AG08396 (cell line): Measurements from ENCODE around the gene MAMDC2.

Experiments
- DNase-seq: peaks from one replicate; pipeline ENCODE4 v3.0.0; 2012; ENCODE audit warnings: low spot score, mixed read lengths

MAMDC2 gene

DNA sequence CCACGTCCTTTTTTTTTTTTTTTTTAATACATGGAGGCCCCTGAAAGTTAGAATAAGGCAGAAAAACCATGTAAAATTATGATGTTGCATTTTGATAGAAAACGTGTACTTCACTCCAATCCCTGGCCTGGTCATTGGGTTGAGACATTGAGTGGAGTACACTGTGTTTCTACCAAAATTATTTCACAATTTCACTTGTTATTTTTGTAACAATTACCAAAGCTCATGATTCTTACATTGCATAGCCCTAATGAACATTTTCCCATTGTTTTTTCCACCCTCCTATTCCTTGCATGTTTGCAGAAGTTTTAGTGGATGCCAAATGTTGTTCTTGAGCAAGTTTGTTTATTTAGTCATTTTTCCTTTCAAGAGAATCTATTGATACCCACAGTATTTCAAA, 21.9 kb downstream of the MAMDC2 start:
- no peak for DNase-seq

DNA sequence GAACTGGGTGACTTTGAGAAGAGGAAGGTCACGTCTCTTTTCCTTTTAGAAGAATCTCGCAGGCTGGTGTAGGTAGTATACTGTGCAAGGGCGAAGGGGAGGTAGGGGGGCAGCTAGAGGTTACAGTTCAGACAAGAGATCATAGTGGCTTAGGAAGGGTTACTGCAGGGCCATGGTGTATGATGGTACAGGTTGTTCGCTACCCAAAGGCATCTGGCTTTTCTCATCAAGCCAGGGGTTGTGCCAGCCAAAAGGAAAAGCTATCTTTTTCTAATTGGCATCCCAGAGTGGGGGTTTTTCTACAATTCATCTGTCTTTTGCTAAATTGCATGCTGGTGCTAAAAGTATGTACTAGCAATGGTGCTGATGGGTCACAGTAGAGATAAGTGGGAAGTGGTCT, 22.8 kb downstream of the MAMDC2 start:
- no peak for DNase-seq

DNA sequence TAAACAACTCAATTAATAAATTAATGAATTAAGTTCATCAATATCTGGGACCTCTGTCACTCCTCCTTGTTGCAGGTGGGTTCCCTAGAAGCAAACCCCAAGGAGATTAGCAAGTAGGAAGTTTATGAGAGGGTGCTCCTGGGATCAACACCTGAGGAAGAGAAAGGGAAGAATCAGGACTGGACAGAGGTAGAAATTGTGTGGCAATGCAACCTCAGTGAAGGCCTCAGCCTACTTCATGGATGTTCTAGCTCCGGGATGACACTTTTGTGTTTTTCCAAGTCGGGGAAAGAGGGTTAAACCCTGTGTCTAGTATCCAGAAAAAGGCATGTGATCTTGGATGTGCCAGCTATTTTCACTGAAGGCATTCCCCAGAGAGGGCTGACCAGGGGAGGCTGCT, 23.2 kb downstream of the MAMDC2 start:
- no peak for DNase-seq

DNA sequence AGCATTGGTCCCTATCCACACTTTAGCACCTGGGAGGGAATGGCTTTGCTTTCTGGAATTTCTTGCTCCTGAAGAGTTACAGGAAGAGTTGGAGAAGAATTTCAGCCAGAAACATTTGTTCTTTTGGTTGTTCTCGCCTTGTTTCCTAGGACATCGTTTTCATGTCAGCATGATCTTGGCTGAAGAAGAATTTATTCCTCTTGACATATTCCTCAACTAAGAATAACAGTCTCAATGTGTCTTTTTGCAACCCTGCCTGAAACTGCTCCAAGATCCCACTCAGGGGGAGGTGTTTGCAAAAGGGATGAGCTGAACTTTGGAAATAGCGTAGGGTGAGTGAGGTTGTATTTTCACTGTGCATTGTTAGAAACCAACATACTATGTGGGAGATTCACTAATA, 26.1 kb downstream of the MAMDC2 start:
- DNase-seq, result no peak

DNA sequence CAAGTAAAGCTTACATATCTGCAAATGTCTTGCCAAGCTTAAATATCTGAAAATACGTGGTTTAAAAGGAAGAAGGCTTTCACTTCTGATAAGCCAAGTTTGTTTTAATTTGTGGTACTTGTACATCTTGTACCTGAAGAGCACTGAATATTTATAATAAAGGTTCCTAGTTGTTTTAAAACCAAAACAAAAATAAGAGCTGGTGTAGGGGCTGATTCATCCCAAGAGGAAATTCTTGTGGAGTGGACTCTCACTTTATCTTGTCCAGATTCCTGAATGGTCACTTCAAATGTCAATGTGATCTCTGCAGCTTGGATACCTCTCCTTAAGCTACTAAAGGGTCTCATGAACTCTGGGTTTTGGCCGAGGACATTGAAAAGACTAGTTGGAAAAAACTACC, 29.5 kb downstream of the MAMDC2 start:
- DNase-seq, result no peak

DNA sequence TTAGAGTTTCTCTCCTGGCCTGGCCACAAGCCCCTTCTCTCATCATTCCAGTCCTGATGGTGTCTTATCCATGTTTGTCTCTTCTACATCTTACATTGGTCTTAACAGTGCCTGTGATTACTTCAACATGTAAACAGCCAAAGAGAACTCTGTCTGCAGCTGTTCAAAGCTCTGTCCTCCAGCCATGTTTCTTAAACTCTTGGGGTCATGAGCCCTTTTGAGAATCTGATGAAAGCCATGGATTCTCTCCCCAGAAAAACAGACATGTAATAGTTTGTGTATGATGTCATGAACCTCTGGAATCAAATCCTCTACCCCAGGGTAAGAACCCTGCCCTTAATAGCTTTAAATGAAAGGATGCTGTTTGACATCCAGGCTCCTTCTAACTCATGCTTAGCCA, 30.1 kb downstream of the MAMDC2 start:
- DNase-seq, result no peak

DNA sequence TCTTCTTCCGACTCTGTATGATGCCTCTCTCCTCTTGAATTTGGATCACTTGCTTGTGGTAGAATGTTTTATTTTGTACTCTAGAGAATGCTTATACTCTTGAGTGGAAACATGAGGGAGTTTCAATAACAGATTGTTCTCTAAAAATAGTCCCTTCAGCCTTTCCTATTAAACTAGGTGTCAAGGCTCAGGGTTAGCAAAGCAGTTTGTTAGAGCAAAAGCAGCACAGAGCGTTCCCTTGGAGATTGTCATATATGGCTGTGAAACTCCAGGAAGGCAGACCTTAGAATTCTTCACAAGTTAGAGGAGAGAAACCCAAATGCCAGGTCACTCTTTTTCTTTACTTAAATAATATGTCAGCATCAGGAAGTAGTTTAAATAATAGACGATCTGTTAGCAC, 33.0 kb downstream of the MAMDC2 start:
- DNase-seq, result no peak

DNA sequence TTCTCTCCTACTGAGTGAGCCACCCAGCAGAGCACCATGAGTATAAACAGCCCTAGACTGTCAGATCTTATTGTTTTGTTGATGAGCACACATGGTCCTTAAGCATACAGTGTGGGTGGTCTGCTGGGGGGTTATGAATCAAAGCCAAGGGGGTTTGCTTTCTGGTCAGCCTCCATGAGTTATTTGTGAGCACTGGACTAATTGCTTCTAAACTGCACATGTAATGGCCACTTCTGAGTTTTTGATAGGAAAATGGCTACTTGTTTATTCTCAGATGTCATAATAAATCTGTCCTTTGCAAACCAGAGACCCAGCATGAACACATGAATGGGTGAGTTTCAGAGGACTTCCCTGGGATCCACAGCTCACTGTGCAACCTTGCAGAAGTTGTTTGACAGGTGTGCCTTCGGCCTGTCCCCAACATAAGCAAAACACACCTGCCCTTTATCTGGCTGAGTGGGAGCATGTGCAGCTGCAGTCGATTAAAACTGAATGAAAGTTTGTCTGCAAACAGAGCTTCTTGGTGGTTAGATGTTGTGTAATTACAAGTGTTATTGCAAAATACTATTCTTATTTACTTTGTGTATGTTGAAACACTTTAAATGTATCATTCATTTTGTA, 35.9 kb downstream of the MAMDC2 start:
- DNase-seq, result peak; percentile 20

DNA sequence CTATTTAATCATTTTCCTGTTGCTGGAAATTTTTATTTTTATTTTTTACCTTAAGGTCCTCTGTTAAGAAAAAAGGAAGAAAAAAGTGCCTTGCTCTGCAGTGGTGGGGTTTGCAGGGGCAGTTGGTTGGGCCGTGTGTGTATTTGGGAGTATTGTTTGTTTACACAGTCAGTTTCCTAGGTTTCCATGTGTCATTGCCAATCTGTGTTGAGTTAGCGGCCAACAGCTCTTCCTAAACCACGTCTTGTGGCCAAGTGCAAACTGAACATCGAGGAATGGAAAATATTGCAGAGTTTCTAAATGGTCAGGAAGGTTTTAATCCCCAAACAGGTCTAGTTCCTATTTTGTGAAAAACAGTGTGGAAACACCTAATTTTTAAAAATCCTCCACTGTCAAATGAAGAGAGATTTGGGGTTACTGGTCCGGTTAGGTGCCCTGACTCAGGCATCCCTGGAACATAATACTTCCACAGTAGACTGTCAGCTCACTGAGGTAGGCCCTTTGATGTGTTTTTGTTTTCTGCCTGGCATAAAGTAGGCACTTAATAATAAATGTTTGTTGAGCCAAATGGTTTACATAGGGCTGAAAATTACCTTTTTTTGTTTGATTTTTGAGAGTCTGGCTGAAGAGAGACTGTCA, 37.0 kb downstream of the MAMDC2 start:
- peak; percentile 54 for DNase-seq

DNA sequence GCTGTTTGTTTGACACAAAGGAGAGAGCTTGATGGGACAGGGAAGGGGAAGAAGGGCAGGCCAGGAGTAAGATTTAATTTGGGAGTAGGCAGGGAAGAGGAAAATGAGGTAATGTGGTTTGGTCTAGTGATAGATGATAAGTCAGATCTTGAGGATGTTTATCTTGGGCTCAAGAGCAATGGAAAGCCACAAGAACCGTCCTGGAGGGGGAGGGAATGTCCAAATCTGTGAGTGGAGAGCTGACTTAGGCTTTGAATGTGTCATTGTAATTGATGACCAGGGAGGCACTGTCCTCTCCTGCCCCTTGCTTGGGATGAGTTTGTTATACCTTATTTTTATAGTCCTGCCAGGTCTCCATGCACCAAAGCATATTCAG, 37.5 kb downstream of the MAMDC2 start:
- peak; percentile 27 for DNase-seq

DNA sequence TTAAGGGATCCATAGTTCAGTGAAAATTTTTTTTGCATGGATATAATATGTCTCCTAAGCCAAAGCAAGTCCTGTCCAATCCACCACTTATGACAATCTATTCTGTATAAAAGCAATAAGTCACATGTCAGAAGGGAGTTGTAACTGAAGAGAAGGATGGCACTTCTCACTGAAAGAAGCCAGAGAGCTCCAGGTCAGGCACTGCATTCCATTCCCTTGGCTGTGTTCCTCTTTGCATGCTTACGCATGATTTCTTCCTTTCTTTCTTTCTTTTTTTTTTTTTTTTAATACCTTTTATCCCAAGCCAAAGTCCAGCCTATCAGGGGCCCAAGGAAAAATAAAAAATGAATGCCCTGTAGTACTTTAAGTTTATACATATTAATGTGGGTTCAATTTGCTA, 39.8 kb downstream of the MAMDC2 start:
- no peak for DNase-seq

DNA sequence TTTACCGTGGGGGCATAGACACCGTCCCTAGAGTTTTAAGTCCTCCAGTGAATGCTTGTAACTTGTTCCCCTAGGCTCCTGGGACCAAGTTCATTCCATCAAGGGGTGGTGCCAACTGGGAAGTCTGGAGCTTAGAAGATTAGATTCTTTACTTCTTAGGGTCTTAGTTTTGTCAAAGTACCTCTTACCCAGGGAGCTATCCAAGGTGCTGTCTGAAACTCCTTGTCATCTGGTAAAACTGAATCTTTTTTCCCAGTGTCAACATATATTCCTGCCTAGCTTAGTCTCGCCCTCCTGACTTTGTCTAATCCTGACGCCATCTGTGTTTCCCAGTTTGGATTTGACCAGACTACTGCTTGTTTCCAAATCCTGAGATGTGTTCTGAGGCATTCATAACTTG, 41.6 kb downstream of the MAMDC2 start:
- DNase-seq, result no peak

DNA sequence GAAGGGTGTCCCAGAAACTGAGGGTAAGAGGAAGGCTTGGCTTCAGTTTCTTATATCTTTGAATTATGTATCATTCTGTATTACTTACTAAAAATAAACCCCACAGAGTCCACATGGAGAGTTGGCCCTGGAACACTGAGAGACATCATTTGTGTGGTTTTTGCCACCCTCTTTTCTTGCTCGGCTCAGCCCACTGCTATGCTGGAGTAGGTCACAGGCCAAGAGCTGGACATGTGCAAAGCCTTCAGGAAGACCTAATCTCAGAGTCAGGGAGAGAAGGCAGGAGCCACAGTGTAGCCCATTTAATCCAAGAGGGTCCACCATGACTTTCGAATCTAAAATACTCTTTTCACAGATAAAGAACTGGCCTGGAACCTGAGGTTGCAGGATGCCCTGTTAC, 47.5 kb downstream of the MAMDC2 start:
- DNase-seq, result no peak

DNA sequence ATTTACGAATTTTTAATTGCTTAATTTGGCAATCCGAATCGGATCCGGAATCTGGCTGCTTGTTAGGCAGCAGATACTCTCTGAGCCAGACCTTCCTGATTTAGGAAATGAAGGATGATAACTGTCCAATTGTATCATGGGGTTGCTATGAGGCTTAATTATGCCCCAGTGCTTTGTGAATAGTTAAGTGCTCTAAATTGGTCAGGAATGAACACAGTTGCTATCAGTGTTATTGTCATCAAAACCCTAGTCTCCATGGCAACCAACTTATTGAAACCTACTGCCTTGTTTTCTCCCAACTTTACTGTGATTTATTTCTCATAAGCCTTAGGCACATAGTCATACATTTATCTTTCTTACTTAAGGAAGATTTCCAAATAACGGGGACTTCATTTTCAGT, 47.9 kb downstream of the MAMDC2 start:
- DNase-seq, result no peak

DNA sequence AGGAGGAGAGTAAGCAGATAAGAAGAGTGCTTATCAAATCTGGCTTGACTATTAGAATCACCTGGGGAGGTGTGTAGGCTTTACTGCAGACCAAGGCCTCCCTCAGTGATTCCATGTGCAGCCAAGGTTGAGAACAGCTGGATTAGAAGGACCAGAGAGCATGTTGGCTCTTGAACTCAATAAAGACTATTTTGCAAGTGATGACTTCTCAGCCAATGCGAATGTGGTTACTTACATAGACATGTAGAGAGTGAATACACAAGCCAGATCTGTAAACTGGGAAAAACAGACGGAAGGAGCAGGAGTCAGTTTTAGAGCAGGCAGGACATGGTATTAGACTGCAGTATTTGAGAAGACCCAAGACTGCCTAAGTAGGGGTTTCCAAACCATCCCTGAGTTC, 48.5 kb downstream of the MAMDC2 start:
- DNase-seq, result no peak

DNA sequence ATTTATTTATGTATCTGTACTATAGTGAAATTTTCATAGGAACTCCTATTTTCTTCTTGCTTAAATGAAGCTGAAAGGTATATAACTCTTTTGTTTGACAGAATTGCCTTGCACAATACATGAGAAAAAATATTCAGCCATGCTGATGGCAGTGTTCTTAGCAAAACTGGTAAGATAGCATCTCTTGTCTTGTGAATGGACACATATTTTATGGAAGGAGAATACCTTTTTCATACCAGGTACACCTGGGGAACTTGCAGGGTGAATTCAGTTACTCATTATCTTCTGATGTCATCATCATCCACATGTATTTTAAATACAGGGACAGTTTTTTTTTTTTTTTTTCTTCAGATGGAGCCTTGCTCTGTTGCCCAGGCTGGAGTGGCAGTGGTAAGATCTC, 49.4 kb downstream of the MAMDC2 start:
- DNase-seq, result no peak

DNA sequence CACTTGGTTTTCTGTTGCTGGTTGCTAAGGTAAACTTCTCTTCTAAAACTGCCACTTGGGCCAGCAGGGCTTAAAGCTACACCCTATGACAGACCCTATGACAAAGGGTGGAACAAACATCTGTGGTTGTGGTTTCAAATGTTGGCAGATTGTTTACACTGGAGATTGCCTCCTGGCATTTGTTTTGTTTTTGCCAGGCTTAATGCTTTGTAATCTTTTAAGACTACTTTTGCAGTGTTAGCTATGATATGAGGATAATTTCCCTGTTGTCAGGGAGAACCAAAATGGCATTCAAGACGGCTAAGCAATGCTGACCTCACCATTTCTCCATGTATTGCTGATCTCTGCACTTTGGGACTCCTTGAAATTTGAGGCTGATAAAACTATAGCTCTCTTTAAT, 50.3 kb downstream of the MAMDC2 start:
- no peak for DNase-seq

DNA sequence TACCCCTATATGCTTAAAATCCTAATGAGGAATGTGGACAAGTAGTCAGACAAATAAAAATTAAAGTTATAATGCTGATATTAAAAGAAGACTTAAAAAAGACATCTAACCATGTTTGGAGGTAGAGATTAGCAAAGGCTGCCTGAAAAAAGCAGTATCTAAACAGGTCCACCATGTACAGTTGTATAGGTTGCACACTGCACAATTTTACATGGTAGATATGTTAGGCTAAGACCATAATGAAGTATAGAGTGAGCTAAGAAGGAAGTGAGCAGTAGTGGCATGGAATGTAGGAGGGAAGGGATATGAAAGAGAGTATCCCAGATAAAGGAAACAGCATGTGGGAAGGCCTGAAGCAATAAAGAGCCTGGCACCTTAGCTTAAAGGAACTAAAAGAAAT, 51.1 kb downstream of the MAMDC2 start:
- no peak for DNase-seq

DNA sequence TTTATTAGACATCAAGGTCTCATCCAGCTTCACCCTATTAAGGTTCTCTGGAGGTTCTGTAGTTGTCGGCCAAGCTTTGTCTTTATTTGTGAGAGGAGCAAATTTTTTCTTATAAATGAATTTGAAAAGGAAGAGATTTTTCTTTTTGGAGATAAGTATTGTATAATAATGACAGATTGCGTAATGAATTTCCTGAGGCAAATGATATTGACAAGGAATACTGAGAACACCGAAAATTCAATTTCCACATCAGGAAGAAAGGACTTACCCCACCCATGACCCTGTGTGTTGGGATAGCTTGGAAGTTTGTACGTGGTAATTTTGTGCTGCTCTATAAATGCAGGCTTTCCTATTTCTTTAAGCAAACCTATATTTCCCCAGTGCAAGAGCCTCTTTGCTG, 53.5 kb downstream of the MAMDC2 start:
- DNase-seq, result no peak

DNA sequence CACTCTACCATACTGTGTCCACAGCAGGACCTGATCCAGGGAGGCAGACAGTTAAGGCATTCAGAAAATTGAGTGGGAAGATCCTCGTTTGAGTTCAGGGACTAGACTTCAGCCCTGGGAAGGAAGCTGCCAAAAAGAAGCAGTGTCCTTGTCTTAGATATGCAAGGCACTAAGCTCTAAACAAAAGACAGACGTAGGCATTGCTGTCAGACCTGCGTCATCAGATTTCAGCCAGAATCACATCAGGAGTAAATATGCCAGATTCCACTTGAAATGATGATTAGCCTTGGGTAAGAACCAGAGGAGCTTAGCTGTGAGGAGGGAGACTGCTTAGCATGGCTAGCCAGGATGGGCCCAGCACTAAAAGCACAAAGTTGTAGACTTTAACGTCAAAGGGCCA, 56.7 kb downstream of the MAMDC2 start:
- peak; percentile 16 for DNase-seq

DNA sequence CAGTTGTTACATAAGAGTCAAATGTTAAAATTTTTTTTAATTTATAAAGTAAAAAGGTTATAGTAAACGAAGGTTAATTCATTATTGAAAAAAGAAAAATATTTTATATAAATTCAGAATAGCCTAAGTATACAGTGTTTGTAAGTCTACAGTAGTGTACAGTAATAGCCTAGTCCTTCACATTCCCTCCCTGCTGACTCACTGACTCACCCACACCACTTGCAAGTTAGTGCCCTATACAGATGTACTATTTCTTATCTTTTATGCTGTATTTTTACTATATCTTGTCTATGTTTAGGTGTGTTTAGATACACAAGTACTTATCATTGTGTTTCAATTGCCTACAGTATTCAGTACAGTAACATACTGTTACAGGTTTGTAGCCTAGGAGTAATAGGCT, 57.6 kb downstream of the MAMDC2 start:
- DNase-seq, result peak; percentile 26

DNA sequence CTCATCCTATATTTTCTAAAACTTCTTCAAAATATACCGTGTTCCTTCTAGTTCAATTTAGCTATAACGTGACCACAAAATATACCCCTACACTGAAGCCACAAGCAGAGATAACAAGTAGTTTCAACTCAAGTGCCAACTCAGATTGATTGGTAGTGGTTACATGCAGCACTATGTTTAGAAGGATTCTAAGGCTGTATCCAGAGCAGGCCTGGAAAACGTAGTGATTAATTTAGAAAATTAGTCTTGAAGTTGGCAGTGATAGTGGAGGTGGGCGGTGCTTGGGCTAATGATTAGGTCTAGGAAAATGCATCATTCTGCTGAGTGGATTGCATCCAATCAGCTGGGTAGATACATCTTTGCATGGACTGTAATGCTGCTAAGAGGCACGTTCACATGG, 61.5 kb downstream of the MAMDC2 start:
- no peak for DNase-seq

DNA sequence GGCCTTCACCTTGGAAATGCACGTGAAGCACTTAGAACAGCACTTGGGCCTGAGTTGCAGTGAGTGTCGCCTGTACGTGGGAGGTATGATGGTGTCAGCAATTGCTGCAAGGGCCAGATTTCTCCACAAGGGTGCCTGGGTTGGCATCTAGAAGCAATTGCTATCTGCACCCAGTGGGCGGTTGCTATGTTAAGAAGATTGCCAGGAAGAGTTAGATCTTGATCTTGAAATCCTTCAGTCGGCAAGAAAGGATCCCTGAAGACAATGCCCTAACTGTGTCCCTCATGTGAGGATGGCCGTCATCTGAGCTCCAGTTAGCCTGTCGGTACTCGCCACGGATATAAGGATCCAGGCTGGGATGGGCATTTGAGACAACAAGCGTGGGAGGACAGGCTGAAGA, 62.9 kb downstream of the MAMDC2 start:
- DNase-seq, result no peak

DNA sequence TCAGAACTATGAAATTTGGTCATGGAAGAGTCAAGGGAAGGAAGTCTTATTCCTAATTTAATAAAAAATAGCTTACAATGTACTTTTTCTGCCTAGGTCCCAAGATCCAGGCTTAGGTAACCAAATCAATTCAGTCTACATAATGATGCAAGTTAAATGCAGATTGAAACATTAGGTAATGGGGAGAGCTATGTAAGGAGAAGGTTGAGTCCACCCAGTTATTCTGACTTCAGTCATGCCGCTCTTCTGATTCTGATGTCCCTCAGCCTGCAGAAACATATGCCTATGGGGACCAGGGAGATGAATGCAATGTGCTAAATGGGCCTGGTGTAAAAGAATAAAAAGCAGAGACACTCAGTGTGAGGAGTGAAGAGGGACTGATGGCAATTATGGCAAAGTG, 63.9 kb downstream of the MAMDC2 start:
- DNase-seq, result no peak

DNA sequence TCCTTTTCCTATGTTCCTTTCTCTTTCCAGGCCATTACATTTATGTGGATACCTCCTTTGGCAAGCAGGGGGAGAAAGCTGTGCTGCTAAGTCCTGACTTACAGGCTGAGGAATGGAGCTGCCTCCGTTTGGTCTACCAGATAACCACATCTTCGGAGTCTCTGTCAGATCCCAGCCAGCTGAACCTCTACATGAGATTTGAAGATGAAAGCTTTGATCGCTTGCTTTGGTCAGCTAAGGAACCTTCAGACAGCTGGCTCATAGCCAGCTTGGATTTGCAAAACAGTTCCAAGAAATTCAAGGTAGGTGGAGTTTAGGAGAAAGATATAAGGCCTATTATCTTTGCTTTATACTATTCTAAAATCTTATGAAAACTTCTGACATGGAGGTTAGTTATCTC, 64.5 kb downstream of the MAMDC2 start:
- DNase-seq, result no peak
